ENCODE measurements around the gene C1orf174. TPM values are rescaled to one million over a fixed set of nuclear protein-coding genes. Genes with fewer than 3 reads are reported as not detected.

The C1orf174 gene
- total and polyA plus RNA-seq, 2 donors (not counting 1 experiment from before 2014, with no cell fraction given), result 24.1 to 39.6 TPM

GRCh38 chr1:3846541-3846940, 53.5 kb downstream of the C1orf174 start:
- DNase-seq (ENCODE audit: low read depth in 2 of 2), result no peak
- Histone ChIP-seq H3K4me1 (ENCODE audit: control insufficient read depth, extremely low read depth, insufficient read depth, low read length) (no peaks in the 10 kb centered on the region), H3K79me2 (ENCODE audit: control insufficient read depth, insufficient read depth, low read length) (no peaks in the 10 kb centered on the region), H4K20me1 (ENCODE audit: control insufficient read depth, extremely low read depth, insufficient read depth, low read length) (no peaks in the 10 kb centered on the region), H3K27ac (ENCODE audit: insufficient read depth, low read length) (no peak overlapping the region), H3K36me3 (ENCODE audit: control insufficient read depth, insufficient read depth, low read length) (peaks cover 6% of the 10 kb centered on the region), H3K27me3 (ENCODE audit: control insufficient read depth, insufficient read depth, low read length) (no peaks in the 10 kb centered on the region), H3K9me3 (ENCODE audit: control insufficient read depth, insufficient read depth, low read depth, low read length) (no peaks in the 10 kb centered on the region), H2AFZ (ENCODE audit: low read length) (no peak overlapping the region), H3K9ac (ENCODE audit: insufficient read depth, low read length) (no peak overlapping the region), H3K4me2 (ENCODE audit: extremely low read depth, insufficient read depth, low read length) (no peak overlapping the region), H3K4me3 (replicated peaks in 1 of 4; ENCODE audit: control extremely low read depth in 1 of 4, insufficient read depth in 1 of 4, low read depth in 3 of 4, low read length in 4 of 4) (no peak overlapping the region)
- no peak for TF ChIP-seq CTCF (conservative IDR thresholded peaks at IDR 0.05 in 1 of 2, IDR thresholded peaks at IDR 0.05 in 1 of 2; ENCODE audit: low read depth in 1 of 2, low read length in 2 of 2)
- no peak for TF ChIP-seq EZH2 (IDR thresholded peaks at IDR 0.05; ENCODE audit: low read length, missing control alignments)

- TF ChIP-seq CTCF (conservative IDR thresholded peaks at IDR 0.05 in 1 of 2, IDR thresholded peaks at IDR 0.05 in 1 of 2; ENCODE audit: low read depth in 1 of 2, low read length in 2 of 2) (no peak), EZH2 (IDR thresholded peaks at IDR 0.05; ENCODE audit: low read length, missing control alignments) (no peak)
- no peak overlapping the region for H3K4me3 ChIP-seq (replicated peaks in 1 of 4; ENCODE audit: control extremely low read depth in 1 of 4, insufficient read depth in 1 of 4, low read depth in 3 of 4, low read length in 4 of 4)
- no peak overlapping the region for H3K9ac ChIP-seq (ENCODE audit: insufficient read depth, low read length)
- DNase-seq (ENCODE audit: low read depth in 2 of 2), result no peak
- no peaks in the 10 kb centered on the region for H3K27me3 ChIP-seq (ENCODE audit: control insufficient read depth, insufficient read depth, low read length)
- H4K20me1 ChIP-seq (ENCODE audit: control insufficient read depth, extremely low read depth, insufficient read depth, low read length), result no peaks in the 10 kb centered on the region
- H3K4me1 ChIP-seq (ENCODE audit: control insufficient read depth, extremely low read depth, insufficient read depth, low read length), result no peaks in the 10 kb centered on the region
- no peak overlapping the region for H3K4me2 ChIP-seq (ENCODE audit: extremely low read depth, insufficient read depth, low read length)
- H3K79me2 ChIP-seq (ENCODE audit: control insufficient read depth, insufficient read depth, low read length), result no peaks in the 10 kb centered on the region
- no peak overlapping the region for H3K27ac ChIP-seq (ENCODE audit: insufficient read depth, low read length)
- H2AFZ ChIP-seq (ENCODE audit: low read length), result no peak overlapping the region
- H3K36me3 ChIP-seq (ENCODE audit: control insufficient read depth, insufficient read depth, low read length), result peaks cover 4% of the 10 kb centered on the region
- H3K9me3 ChIP-seq (ENCODE audit: control insufficient read depth, insufficient read depth, low read depth, low read length), result no peaks in the 10 kb centered on the region
Measured at GRCh38 chr1:3842912-3843311, 57.2 kb downstream of the C1orf174 start.

GRCh38 chr1:3841491-3841890, 58.6 kb downstream of the C1orf174 start:
- no peaks in the 10 kb centered on the region for H3K9me3 ChIP-seq (ENCODE audit: control insufficient read depth, insufficient read depth, low read depth, low read length)
- no peaks in the 10 kb centered on the region for H4K20me1 ChIP-seq (ENCODE audit: control insufficient read depth, extremely low read depth, insufficient read depth, low read length)
- H3K4me2 ChIP-seq (ENCODE audit: extremely low read depth, insufficient read depth, low read length), result no peak overlapping the region
- no peak overlapping the region for H2AFZ ChIP-seq (ENCODE audit: low read length)
- DNase-seq (ENCODE audit: low read depth in 2 of 2), result no peak
- no peaks in the 10 kb centered on the region for H3K79me2 ChIP-seq (ENCODE audit: control insufficient read depth, insufficient read depth, low read length)
- H3K4me1 ChIP-seq (ENCODE audit: control insufficient read depth, extremely low read depth, insufficient read depth, low read length), result no peaks in the 10 kb centered on the region
- no peaks in the 10 kb centered on the region for H3K27me3 ChIP-seq (ENCODE audit: control insufficient read depth, insufficient read depth, low read length)
- H3K27ac ChIP-seq (ENCODE audit: insufficient read depth, low read length), result no peak overlapping the region
- H3K36me3 ChIP-seq (ENCODE audit: control insufficient read depth, insufficient read depth, low read length), result peaks cover 4% of the 10 kb centered on the region
- H3K9ac ChIP-seq (ENCODE audit: insufficient read depth, low read length), result no peak overlapping the region
- no peak overlapping the region for H3K4me3 ChIP-seq (replicated peaks in 1 of 4; ENCODE audit: control extremely low read depth in 1 of 4, insufficient read depth in 1 of 4, low read depth in 3 of 4, low read length in 4 of 4)
- TF ChIP-seq CTCF (conservative IDR thresholded peaks at IDR 0.05 in 1 of 2, IDR thresholded peaks at IDR 0.05 in 1 of 2; ENCODE audit: low read depth in 1 of 2, low read length in 2 of 2) (no peak), EZH2 (IDR thresholded peaks at IDR 0.05; ENCODE audit: low read length, missing control alignments) (no peak)

Other genes with a start within 250 kb of the C1orf174 start
- not detected in 2 replicates for gene TP73, start 247.8 kb downstream of the C1orf174 start, total RNA-seq
- gene TP73, start 247.8 kb downstream of the C1orf174 start, polyA plus RNA-seq, result 0.06 TPM in 1 of 2 replicates, not detected in the other
- not detected in 2 replicates for gene CCDC27, start 147.8 kb downstream of the C1orf174 start, total RNA-seq
- not detected in 2 replicates for gene CCDC27, start 147.8 kb downstream of the C1orf174 start, polyA plus RNA-seq
- gene SMIM1, start 127.5 kb downstream of the C1orf174 start, total RNA-seq, result 1.5 and 2.0 TPM in 2 replicates
- gene SMIM1, start 127.5 kb downstream of the C1orf174 start, polyA plus RNA-seq, result not detected in 2 replicates
- gene LRRC47, start 103.8 kb downstream of the C1orf174 start, total RNA-seq, result 25.1 and 26.7 TPM in 2 replicates
- gene LRRC47, start 103.8 kb downstream of the C1orf174 start, polyA plus RNA-seq, result 28.8 and 32.4 TPM in 2 replicates
- 28.9 and 31.6 TPM in 2 replicates for gene CEP104, start 43.1 kb downstream of the C1orf174 start, total RNA-seq
- 25.4 and 31.8 TPM in 2 replicates for gene CEP104, start 43.1 kb downstream of the C1orf174 start, polyA plus RNA-seq
- gene DFFB, start 42.8 kb downstream of the C1orf174 start, total RNA-seq, result 7.6 and 8.7 TPM in 2 replicates
- gene DFFB, start 42.8 kb downstream of the C1orf174 start, polyA plus RNA-seq, result 5.8 and 6.4 TPM in 2 replicates

Data from fibroblast of lung (primary cell).